ENCODE measurements around the gene TBC1D10B.

TBC1D10B gene

DNA sequence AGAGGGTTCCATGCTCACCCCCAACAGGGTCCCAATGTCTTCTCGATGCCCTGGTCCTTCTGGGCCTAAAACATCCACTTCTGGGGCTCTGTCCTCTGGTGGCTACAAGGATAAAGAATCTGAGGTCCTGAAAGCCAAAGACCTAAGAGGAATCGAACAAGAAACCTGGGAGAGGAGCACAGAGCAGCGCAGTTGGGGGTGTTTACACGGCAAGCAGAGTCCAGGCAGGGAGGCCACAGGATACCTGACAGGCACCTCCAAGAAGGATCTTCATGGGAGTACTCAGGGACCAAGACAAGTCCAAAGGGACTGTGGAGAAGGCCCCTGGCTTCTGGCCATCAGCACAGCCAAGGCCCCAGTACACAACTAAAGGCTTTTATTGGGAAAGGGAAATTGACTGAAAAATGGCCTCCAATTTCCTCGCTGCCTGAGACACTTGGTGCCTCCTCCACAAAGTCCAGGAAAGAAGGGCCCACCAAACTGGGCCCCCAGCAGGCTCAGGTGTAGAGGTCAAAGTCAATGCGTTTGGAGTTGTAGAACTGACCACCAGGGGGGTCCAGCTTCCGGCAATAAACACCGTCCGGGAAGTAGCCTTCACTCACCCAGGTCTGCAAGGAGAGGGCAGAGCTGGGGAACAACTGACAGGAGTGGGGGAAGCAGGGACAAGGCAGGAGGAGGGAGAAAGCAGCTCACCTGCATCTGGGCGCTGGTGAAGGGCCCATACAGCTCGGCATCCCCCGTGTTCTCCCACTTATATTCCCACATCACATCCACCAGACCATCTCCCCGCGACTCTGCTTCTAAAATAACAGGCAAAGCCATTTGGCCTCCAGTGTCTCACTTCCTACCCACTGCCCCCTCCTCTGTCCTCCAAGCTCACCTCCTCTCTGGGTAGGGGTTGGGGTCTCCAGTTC is 17.5 kb downstream of the TBC1D10B start:
- H3K79me1 ChIP-seq (ENCODE audit: low read length): peaks cover 15% of the 10 kb centered on the region
- peaks cover 54 to 56% of the 10 kb centered on the region in 2 experiments for H3K36me3 ChIP-seq (ENCODE audit: control insufficient read depth in 1 of 2, insufficient read depth in 2 of 2, low read length in 2 of 2)
- no peak overlapping the region for H3K4ac ChIP-seq (ENCODE audit: low read depth, low read length)
- no peak overlapping the region for H3K18ac ChIP-seq (ENCODE audit: low read length)
- H2BK5ac ChIP-seq (ENCODE audit: low read depth, low read length, poor library complexity): no peak overlapping the region
- peaks cover 10% of the 10 kb centered on the region for H3K79me2 ChIP-seq (ENCODE audit: control insufficient read depth, insufficient read depth, low read length, poor library complexity)
- no peak overlapping the region for H4K8ac ChIP-seq (ENCODE audit: low read depth, low read length)
- no CpG with 5 or more reads among the region's 14 CpGs for WGBS (ENCODE audit: extremely low coverage, insufficient coverage, insufficient read length)
- no peak overlapping the region for H2BK12ac ChIP-seq (ENCODE audit: low read length)
- H3K9me3 ChIP-seq (ENCODE audit: insufficient read depth, low read depth, low read length): no peaks in the 10 kb centered on the region
- H2BK120ac ChIP-seq (ENCODE audit: insufficient read depth, low read length, poor library complexity): no peak overlapping the region
- no peak overlapping the region for H3K14ac ChIP-seq (ENCODE audit: low read length)
- no peak overlapping the region for H3K4me2 ChIP-seq (ENCODE audit: low read length)
- H3K27me3 ChIP-seq (ENCODE audit: insufficient read depth, low read length): no peaks in the 10 kb centered on the region
- no peak overlapping the region for H2AK5ac ChIP-seq (ENCODE audit: low read length)
- H3K4me1 ChIP-seq (ENCODE audit: control insufficient read depth in 1 of 2, insufficient read depth in 2 of 2, low read length in 2 of 2): peaks cover 12 to 13% of the 10 kb centered on the region in 2 experiments
- no peak overlapping the region for H3K27ac ChIP-seq (ENCODE audit: low read depth, low read length)
- no peak overlapping the region for H4K91ac ChIP-seq (ENCODE audit: low read depth, low read length)
- H3K4me3 ChIP-seq (ENCODE audit: low read depth, low read length): no peak overlapping the region
- no peak overlapping the region for H3K9ac ChIP-seq (ENCODE audit: low read length)
- no peak for DNase-seq
- H4K12ac ChIP-seq (ENCODE audit: low read depth, low read length): no peak overlapping the region
- H2AFZ ChIP-seq (ENCODE audit: insufficient read depth, low read length, poor library complexity): no peak overlapping the region
- H3K23ac ChIP-seq (ENCODE audit: low read length): no peak overlapping the region

DNA sequence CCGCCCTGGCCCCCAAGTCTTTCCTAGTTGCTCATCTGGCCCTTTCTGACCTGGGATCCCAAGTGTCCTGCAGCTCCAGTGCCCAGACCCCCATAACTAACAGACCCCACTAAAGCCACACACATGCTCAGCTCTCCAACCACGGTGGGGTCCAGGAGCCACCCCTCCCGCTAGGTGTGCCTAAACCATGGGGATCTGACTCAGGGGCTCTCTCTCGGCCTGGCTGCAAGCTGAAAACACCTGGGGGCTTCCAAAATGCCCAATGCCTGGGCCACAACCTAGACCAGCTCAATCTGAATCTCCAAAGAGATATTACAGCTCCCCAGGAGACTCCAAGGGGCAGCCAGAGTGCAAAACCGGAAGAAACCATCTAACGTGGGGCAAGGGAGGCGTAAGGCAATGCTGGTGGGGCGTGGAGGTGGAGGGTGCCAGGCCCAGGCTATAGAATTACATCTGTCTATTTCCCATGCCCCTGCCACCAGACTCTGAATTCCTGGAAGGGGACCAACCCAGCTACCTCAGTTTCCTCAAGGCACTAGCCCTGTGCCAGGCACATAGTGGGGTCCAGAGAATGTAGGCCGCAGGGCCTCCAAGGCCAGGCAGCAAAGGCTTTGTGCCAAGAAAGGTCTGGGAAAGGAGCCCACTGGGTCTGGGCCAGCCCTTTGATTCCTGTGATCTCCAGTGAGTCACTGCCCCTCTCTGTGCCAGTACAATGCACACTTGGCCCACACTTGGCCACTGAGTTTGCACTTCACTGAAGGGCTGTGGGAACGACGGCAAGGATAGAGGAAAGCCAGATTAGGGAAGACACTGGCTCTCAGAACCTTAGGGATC is 18.5 kb downstream of the TBC1D10B start:
- H3K18ac ChIP-seq (ENCODE audit: low read length): no peak overlapping the region
- H3K14ac ChIP-seq (ENCODE audit: low read length): no peak overlapping the region
- H3K4me3 ChIP-seq (ENCODE audit: low read depth, low read length): no peak overlapping the region
- DNase-seq: no peak
- no peak overlapping the region for H2AFZ ChIP-seq (ENCODE audit: insufficient read depth, low read length, poor library complexity)
- H3K4me2 ChIP-seq (ENCODE audit: low read length): no peak overlapping the region
- H3K23ac ChIP-seq (ENCODE audit: low read length): no peak overlapping the region
- H3K36me3 ChIP-seq (ENCODE audit: control insufficient read depth in 1 of 2, insufficient read depth in 2 of 2, low read length in 2 of 2): peaks cover 44 to 46% of the 10 kb centered on the region in 2 experiments
- H2BK5ac ChIP-seq (ENCODE audit: low read depth, low read length, poor library complexity): no peak overlapping the region
- no peak overlapping the region for H3K9ac ChIP-seq (ENCODE audit: low read length)
- no peak overlapping the region for H3K4ac ChIP-seq (ENCODE audit: low read depth, low read length)
- H4K12ac ChIP-seq (ENCODE audit: low read depth, low read length): no peak overlapping the region
- H3K27me3 ChIP-seq (ENCODE audit: insufficient read depth, low read length): no peaks in the 10 kb centered on the region
- H4K91ac ChIP-seq (ENCODE audit: low read depth, low read length): no peak overlapping the region
- no CpG with 5 or more reads among the region's 11 CpGs for WGBS (ENCODE audit: extremely low coverage, insufficient coverage, insufficient read length)
- H2BK120ac ChIP-seq (ENCODE audit: insufficient read depth, low read length, poor library complexity): no peak overlapping the region
- peaks cover 10 to 13% of the 10 kb centered on the region in 2 experiments for H3K4me1 ChIP-seq (ENCODE audit: control insufficient read depth in 1 of 2, insufficient read depth in 2 of 2, low read length in 2 of 2)
- no peak overlapping the region for H4K8ac ChIP-seq (ENCODE audit: low read depth, low read length)
- H3K9me3 ChIP-seq (ENCODE audit: insufficient read depth, low read depth, low read length): no peaks in the 10 kb centered on the region
- H2BK12ac ChIP-seq (ENCODE audit: low read length): no peak overlapping the region
- H3K79me1 ChIP-seq (ENCODE audit: low read length): peaks cover 13% of the 10 kb centered on the region
- no peak overlapping the region for H3K27ac ChIP-seq (ENCODE audit: low read depth, low read length)
- H3K79me2 ChIP-seq (ENCODE audit: control insufficient read depth, insufficient read depth, low read length, poor library complexity): peaks cover 10% of the 10 kb centered on the region
- H2AK5ac ChIP-seq (ENCODE audit: low read length): no peak overlapping the region

DNA sequence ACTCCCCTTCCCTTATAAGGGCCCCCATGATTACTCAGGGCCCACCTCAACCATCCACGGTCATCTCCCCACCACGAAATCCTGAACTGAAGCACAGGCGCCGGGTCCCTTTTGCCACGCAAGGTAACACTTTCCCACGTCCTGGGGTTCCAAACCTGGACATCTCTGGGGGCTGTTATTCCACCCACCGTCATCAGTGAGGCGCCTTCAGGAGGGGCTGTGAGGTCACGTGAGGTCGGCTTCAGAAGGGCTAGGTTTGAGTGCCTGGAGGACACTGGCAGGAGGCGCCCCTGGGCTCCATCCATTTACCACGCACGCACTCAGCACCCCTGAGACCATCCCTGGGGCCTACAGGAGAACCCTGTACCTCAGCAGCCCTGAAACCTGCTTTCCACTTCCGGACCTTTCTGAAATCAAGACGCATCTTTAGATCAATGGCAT is 19.3 kb downstream of the TBC1D10B start:
- no peak overlapping the region for H3K18ac ChIP-seq (ENCODE audit: low read length)
- no peaks in the 10 kb centered on the region for H3K27me3 ChIP-seq (ENCODE audit: insufficient read depth, low read length)
- H2BK5ac ChIP-seq (ENCODE audit: low read depth, low read length, poor library complexity): no peak overlapping the region
- no peak overlapping the region for H2AK5ac ChIP-seq (ENCODE audit: low read length)
- no peak overlapping the region for H3K4me3 ChIP-seq (ENCODE audit: low read depth, low read length)
- peaks cover 13% of the 10 kb centered on the region for H3K79me1 ChIP-seq (ENCODE audit: low read length)
- peaks cover 3 to 6% of the 10 kb centered on the region in 2 experiments for H3K4me1 ChIP-seq (ENCODE audit: control insufficient read depth in 1 of 2, insufficient read depth in 2 of 2, low read length in 2 of 2)
- no peak overlapping the region for H2BK12ac ChIP-seq (ENCODE audit: low read length)
- no peak overlapping the region for H3K9ac ChIP-seq (ENCODE audit: low read length)
- no peak overlapping the region for H2BK120ac ChIP-seq (ENCODE audit: insufficient read depth, low read length, poor library complexity)
- no peak overlapping the region for H3K14ac ChIP-seq (ENCODE audit: low read length)
- no peaks in the 10 kb centered on the region for H3K9me3 ChIP-seq (ENCODE audit: insufficient read depth, low read depth, low read length)
- no peak overlapping the region for H4K12ac ChIP-seq (ENCODE audit: low read depth, low read length)
- no peak overlapping the region for H3K4ac ChIP-seq (ENCODE audit: low read depth, low read length)
- no peak for DNase-seq
- no peak overlapping the region for H4K91ac ChIP-seq (ENCODE audit: low read depth, low read length)
- no peak overlapping the region for H3K4me2 ChIP-seq (ENCODE audit: low read length)
- peaks cover 38 to 41% of the 10 kb centered on the region in 2 experiments for H3K36me3 ChIP-seq (ENCODE audit: control insufficient read depth in 1 of 2, insufficient read depth in 2 of 2, low read length in 2 of 2)
- no peak overlapping the region for H4K8ac ChIP-seq (ENCODE audit: low read depth, low read length)
- H3K79me2 ChIP-seq (ENCODE audit: control insufficient read depth, insufficient read depth, low read length, poor library complexity): peaks cover 10% of the 10 kb centered on the region
- H2AFZ ChIP-seq (ENCODE audit: insufficient read depth, low read length, poor library complexity): no peak overlapping the region
- no peak overlapping the region for H3K23ac ChIP-seq (ENCODE audit: low read length)
- H3K27ac ChIP-seq (ENCODE audit: low read depth, low read length): no peak overlapping the region
- no CpG with 5 or more reads among the region's 15 CpGs for WGBS (ENCODE audit: extremely low coverage, insufficient coverage, insufficient read length)

DNA sequence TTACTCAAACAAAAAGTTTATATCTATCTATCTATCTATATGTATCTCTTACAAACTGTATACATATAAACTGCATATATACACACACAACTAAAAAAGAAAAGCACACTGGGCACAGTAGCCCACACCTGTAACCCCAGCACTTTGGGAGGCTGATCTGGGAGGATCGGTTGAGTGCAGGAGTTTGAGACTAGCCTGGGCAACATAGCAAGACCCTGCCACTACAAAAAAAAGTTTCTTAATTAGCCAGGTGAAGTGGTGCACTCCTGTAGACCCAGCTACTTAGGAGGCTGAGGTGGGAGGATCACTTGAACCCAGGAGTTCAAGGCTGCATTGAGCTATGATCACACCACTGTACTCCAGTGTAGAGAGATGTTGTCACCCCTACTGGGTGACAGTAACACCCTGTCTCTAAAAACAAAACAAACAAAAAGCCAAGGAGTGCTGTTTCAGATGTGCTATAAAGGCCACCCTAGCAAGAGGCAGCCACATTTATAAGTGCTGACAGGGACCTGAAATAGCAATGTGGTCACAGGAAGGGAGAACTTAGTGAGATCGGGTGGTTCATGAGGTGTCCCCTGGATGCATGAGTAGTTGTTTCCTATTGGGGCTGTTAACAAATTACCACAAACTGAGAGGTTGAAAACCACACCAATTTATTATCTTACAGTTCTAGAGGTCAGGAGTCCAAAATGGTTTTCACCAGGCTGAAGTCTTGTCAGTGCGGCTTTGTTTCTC is 20.0 kb downstream of the TBC1D10B start:
- Histone ChIP-seq H3K23ac (ENCODE audit: low read length) (no peak overlapping the region), H3K14ac (ENCODE audit: low read length) (no peak overlapping the region), H2BK5ac (ENCODE audit: low read depth, low read length, poor library complexity) (no peak overlapping the region), H3K36me3 (ENCODE audit: control insufficient read depth in 1 of 2, insufficient read depth in 2 of 2, low read length in 2 of 2) (peaks cover 38 to 41% of the 10 kb centered on the region in 2 experiments), H3K4me2 (ENCODE audit: low read length) (no peak overlapping the region), H4K12ac (ENCODE audit: low read depth, low read length) (no peak overlapping the region), H3K27me3 (ENCODE audit: insufficient read depth, low read length) (no peaks in the 10 kb centered on the region), H2BK120ac (ENCODE audit: insufficient read depth, low read length, poor library complexity) (no peak overlapping the region), H3K4ac (ENCODE audit: low read depth, low read length) (no peak overlapping the region), H3K27ac (ENCODE audit: low read depth, low read length) (no peak overlapping the region), H4K8ac (ENCODE audit: low read depth, low read length) (no peak overlapping the region), H3K9ac (ENCODE audit: low read length) (no peak overlapping the region), H3K18ac (ENCODE audit: low read length) (no peak overlapping the region), H4K91ac (ENCODE audit: low read depth, low read length) (no peak overlapping the region), H2AK5ac (ENCODE audit: low read length) (no peak overlapping the region), H2AFZ (ENCODE audit: insufficient read depth, low read length, poor library complexity) (no peak overlapping the region), H3K79me2 (ENCODE audit: control insufficient read depth, insufficient read depth, low read length, poor library complexity) (peaks cover 7% of the 10 kb centered on the region), H3K79me1 (ENCODE audit: low read length) (peaks cover 6% of the 10 kb centered on the region), H3K9me3 (ENCODE audit: insufficient read depth, low read depth, low read length) (no peaks in the 10 kb centered on the region), H3K4me3 (ENCODE audit: low read depth, low read length) (no peak overlapping the region), H3K4me1 (ENCODE audit: control insufficient read depth in 1 of 2, insufficient read depth in 2 of 2, low read length in 2 of 2) (peaks cover 0 to 4% of the 10 kb centered on the region in 2 experiments), H2BK12ac (ENCODE audit: low read length) (no peak overlapping the region)
- DNase-seq: no peak
- WGBS (ENCODE audit: extremely low coverage, insufficient coverage, insufficient read length): no CpG with 5 or more reads among the region's 3 CpGs

Measured in trophoblast cell (in vitro differentiated cells and primary cell).